Panc1 (cell line): ENCODE results near the gene ZNF367.

Source experiments
- TF ChIP-seq, protein P1 (sequence below), 2 experiments: IDR thresholded peaks; 2 replicates each; pipeline ENCODE4 v1.6.1; 2011 to 2012; ENCODE audit warnings: low read depth in 2 of 2, control low read depth in 1 of 2, low read length in 1 of 2, mild to moderate bottlenecking in 1 of 2, moderate library complexity in 1 of 2; ENCODE audit not compliant: insufficient read depth in 1 of 2
- TF ChIP-seq, protein P2 (sequence below): fragments of 450-650 bp; IDR thresholded peaks from 2 replicates; pipeline ENCODE4 v1.5.1; 2017; ENCODE audit warnings: mild to moderate bottlenecking

DNA sequence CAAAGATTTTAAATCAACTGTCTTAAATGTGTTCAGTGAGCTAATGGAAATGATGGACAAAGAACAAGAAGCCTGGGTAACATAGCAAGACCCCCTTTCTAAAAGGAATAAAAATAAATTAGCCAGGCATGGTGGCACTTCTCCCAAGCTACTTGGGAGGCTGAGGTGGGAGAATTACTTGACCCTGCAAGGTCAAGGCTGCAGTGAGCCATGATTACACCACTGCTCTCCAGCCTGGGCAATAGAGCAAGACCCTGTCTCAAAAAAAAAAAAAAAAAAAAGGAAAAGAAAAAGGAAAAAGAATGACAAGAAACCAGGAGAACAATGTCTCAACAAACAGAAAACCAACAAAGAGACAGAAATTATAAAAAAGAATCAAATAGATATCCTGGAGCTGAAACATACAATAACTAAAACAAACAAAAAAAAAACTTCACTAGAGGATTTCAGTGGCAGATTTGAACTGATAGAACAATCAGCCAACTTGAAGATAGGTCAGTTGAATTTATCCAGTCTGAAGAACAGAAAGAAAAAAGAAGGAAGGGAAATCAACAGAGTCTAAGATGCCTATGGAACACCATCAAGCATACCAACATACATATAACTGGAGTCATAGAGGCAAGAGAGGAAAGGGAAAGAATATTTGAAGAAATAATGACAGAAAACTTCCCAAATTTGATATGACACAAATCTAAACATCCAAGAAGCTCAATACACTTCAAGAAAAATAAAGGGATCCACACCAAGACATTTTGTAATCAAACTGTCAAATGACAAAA is 17.8 kb downstream of the ZNF367 start:
- TF ChIP-seq, protein P1, sequence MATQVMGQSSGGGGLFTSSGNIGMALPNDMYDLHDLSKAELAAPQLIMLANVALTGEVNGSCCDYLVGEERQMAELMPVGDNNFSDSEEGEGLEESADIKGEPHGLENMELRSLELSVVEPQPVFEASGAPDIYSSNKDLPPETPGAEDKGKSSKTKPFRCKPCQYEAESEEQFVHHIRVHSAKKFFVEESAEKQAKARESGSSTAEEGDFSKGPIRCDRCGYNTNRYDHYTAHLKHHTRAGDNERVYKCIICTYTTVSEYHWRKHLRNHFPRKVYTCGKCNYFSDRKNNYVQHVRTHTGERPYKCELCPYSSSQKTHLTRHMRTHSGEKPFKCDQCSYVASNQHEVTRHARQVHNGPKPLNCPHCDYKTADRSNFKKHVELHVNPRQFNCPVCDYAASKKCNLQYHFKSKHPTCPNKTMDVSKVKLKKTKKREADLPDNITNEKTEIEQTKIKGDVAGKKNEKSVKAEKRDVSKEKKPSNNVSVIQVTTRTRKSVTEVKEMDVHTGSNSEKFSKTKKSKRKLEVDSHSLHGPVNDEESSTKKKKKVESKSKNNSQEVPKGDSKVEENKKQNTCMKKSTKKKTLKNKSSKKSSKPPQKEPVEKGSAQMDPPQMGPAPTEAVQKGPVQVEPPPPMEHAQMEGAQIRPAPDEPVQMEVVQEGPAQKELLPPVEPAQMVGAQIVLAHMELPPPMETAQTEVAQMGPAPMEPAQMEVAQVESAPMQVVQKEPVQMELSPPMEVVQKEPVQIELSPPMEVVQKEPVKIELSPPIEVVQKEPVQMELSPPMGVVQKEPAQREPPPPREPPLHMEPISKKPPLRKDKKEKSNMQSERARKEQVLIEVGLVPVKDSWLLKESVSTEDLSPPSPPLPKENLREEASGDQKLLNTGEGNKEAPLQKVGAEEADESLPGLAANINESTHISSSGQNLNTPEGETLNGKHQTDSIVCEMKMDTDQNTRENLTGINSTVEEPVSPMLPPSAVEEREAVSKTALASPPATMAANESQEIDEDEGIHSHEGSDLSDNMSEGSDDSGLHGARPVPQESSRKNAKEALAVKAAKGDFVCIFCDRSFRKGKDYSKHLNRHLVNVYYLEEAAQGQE (IDR thresholded peaks at IDR 0.05; ENCODE audit: insufficient read depth in 1 of 2, low read depth in 2 of 2, low read length in 1 of 2), result no peak
- TF ChIP-seq, protein P2, sequence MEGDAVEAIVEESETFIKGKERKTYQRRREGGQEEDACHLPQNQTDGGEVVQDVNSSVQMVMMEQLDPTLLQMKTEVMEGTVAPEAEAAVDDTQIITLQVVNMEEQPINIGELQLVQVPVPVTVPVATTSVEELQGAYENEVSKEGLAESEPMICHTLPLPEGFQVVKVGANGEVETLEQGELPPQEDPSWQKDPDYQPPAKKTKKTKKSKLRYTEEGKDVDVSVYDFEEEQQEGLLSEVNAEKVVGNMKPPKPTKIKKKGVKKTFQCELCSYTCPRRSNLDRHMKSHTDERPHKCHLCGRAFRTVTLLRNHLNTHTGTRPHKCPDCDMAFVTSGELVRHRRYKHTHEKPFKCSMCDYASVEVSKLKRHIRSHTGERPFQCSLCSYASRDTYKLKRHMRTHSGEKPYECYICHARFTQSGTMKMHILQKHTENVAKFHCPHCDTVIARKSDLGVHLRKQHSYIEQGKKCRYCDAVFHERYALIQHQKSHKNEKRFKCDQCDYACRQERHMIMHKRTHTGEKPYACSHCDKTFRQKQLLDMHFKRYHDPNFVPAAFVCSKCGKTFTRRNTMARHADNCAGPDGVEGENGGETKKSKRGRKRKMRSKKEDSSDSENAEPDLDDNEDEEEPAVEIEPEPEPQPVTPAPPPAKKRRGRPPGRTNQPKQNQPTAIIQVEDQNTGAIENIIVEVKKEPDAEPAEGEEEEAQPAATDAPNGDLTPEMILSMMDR, result no peak
